ENCODE results near the gene COL6A6.
"Not testable (repeated sequence)": the region's sequence is repeated elsewhere in the genome, so short reads cannot be mapped to it uniquely, and the experiment has no call there.

The COL6A6 gene

DNA sequence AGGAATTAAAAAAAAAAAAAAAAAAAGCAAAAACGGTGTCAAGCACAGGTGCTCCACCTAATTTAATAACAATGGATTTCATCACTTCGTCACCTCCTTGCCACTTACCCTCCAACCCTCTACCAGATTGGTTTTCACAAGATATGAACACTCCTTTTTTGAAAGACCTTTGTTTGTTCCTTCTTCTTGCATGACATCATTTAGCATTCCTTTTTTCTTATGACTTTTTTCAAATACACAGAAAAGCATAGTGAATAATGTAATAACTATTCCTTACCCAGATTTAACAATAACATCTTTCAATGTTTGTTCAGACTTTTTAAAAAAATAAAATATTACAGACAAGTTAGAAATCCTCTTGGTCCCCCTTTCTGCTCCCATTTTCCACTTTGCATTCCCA, 16.3 kb downstream of the COL6A6 start:
- no peak overlapping the region for H3K4me3 ChIP-seq (ENCODE audit: low read depth, low read length)

DNA sequence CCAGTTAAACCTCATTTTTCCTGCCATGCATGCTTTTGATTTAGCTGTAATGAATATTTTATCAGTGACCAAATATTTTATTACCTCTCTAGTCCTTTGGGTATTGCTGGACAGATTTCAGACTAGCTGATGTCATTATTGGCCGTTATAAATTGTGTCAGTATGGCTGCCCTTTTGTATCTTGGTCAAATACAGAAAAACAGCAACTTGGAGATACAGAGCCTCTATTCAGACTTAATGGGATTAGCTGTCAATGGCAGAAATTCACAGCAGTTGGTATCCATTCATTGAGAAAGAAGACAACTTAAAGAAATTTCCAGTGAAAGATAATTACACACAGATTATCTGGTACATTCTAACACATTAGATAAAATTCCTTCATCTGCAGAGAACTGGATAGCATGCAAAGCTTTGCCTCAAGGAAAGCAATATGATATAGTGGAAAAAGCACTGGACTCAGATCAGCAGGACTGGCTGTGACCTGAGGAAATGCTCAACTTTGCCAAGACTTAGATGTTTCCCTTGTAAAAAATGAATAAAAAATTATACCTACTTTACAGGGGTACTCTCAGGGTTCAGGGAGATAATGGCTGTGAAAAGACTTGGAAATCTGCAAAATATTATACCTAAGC, 20.8 kb downstream of the COL6A6 start:
- Histone ChIP-seq H3K27me3 (ENCODE audit: control insufficient read depth, insufficient read depth, low read length) (no peaks in the 10 kb centered on the region), H3K36me3 (ENCODE audit: control insufficient read depth, insufficient read depth, low read length) (no peaks in the 10 kb centered on the region), H3K9me3 (ENCODE audit: control insufficient read depth, insufficient read depth, low read length) (no peaks in the 10 kb centered on the region), H3K27ac (ENCODE audit: low read depth, low read length) (no peak overlapping the region), H3K9ac (ENCODE audit: low read depth, low read length) (no peak overlapping the region), H3K4me1 (ENCODE audit: control insufficient read depth, insufficient read depth, low read length) (no peaks in the 10 kb centered on the region), H3K4me3 (ENCODE audit: low read depth, low read length) (no peak overlapping the region)

More for the DNA sequence above, 16.3 kb downstream of the COL6A6 start:
- no peaks in the 10 kb centered on the region for H3K9me3 ChIP-seq (ENCODE audit: control insufficient read depth, insufficient read depth, low read length)
- H3K27ac ChIP-seq (ENCODE audit: low read depth, low read length): no peak overlapping the region
- H3K4me1 ChIP-seq (ENCODE audit: control insufficient read depth, insufficient read depth, low read length): peaks cover 9% of the 10 kb centered on the region; the same call in 1 of the 2 replicates
- H3K9ac ChIP-seq (ENCODE audit: low read depth, low read length): no peak overlapping the region
- H3K36me3 ChIP-seq (ENCODE audit: control insufficient read depth, insufficient read depth, low read length): no peaks in the 10 kb centered on the region
- no peaks in the 10 kb centered on the region for H3K27me3 ChIP-seq (ENCODE audit: control insufficient read depth, insufficient read depth, low read length)

- no peak overlapping the region for H3K4me3 ChIP-seq (ENCODE audit: low read depth, low read length)
- no peaks in the 10 kb centered on the region for H3K4me1 ChIP-seq (ENCODE audit: control insufficient read depth, insufficient read depth, low read length)
- no peaks in the 10 kb centered on the region for H3K36me3 ChIP-seq (ENCODE audit: control insufficient read depth, insufficient read depth, low read length)
- no peak overlapping the region for H3K9ac ChIP-seq (ENCODE audit: low read depth, low read length)
- no peaks in the 10 kb centered on the region for H3K9me3 ChIP-seq (ENCODE audit: control insufficient read depth, insufficient read depth, low read length)
- no peak overlapping the region for H3K27ac ChIP-seq (ENCODE audit: low read depth, low read length)
- no peaks in the 10 kb centered on the region for H3K27me3 ChIP-seq (ENCODE audit: control insufficient read depth, insufficient read depth, low read length)
Measured at GRCh38 chr3:130539005-130539404, 22.0 kb downstream of the COL6A6 start.

DNA sequence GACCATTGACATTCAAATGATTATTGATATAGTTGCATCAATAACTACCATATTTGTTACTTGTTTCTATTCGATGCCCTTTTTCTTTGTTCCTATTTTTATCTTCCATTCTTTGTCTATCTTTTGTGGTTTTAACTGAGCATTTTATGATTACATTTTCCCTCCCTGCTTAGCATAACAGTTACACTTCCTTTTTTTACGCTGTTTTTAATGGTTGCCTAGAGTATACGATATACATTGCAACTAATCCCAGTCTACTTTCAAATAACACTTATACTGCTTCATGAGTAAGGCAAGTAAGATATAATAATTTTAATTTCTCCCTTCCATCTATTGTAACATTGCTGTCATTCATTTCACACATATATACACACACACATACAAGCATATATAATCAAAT, 26.3 kb downstream of the COL6A6 start:
- no peak overlapping the region for H3K9ac ChIP-seq (ENCODE audit: low read depth, low read length)
- H3K4me1 ChIP-seq (ENCODE audit: control insufficient read depth, insufficient read depth, low read length): no peaks in the 10 kb centered on the region
- no peak overlapping the region for H3K4me3 ChIP-seq (ENCODE audit: low read depth, low read length)
- H3K27ac ChIP-seq (ENCODE audit: low read depth, low read length): no peak overlapping the region
- H3K36me3 ChIP-seq (ENCODE audit: control insufficient read depth, insufficient read depth, low read length): no peaks in the 10 kb centered on the region
- H3K27me3 ChIP-seq (ENCODE audit: control insufficient read depth, insufficient read depth, low read length): no peaks in the 10 kb centered on the region
- H3K9me3 ChIP-seq (ENCODE audit: control insufficient read depth, insufficient read depth, low read length): no peaks in the 10 kb centered on the region

- H3K9ac ChIP-seq (ENCODE audit: low read depth, low read length): no peak overlapping the region
- H3K36me3 ChIP-seq (ENCODE audit: control insufficient read depth, insufficient read depth, low read length): no peaks in the 10 kb centered on the region
- H3K27ac ChIP-seq (ENCODE audit: low read depth, low read length): no peak overlapping the region
- H3K4me1 ChIP-seq (ENCODE audit: control insufficient read depth, insufficient read depth, low read length): no peaks in the 10 kb centered on the region
- H3K9me3 ChIP-seq (ENCODE audit: control insufficient read depth, insufficient read depth, low read length): no peaks in the 10 kb centered on the region; the same call in 1 of the 2 replicates
- no peak overlapping the region for H3K4me3 ChIP-seq (ENCODE audit: low read depth, low read length)
- H3K27me3 ChIP-seq (ENCODE audit: control insufficient read depth, insufficient read depth, low read length): no peaks in the 10 kb centered on the region
Measured at GRCh38 chr3:130546920-130547679, 30.1 kb downstream of the COL6A6 start.

DNA sequence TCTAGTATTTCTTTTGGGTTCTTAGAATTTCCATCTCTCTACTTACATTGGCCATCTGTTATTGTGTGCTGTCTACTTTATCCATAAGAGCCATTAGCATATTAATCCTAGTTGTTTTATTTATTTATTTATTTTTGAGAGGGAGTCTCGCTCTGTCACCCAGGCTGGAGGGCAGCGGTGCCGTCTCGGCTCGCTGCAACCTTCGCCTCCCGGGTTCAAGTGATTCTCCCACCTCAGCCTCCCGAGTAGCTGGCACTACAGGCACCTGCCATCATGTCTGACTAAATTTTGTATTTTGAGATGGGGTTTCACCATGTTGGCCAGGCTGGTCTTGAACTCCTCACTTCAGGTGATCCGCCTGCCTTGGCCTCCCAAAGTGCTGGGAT, 30.7 kb downstream of the COL6A6 start:
- not testable (repeated sequence) for H3K27ac ChIP-seq (ENCODE audit: low read depth, low read length); H3K4me1 ChIP-seq (ENCODE audit: control insufficient read depth, insufficient read depth, low read length); H3K9me3 ChIP-seq (ENCODE audit: control insufficient read depth, insufficient read depth, low read length); H3K9ac ChIP-seq (ENCODE audit: low read depth, low read length); H3K4me3 ChIP-seq (ENCODE audit: low read depth, low read length); H3K36me3 ChIP-seq (ENCODE audit: control insufficient read depth, insufficient read depth, low read length); H3K27me3 ChIP-seq (ENCODE audit: control insufficient read depth, insufficient read depth, low read length)

- H3K9ac ChIP-seq (ENCODE audit: low read depth, low read length): no peak overlapping the region
- no peaks in the 10 kb centered on the region for H3K4me1 ChIP-seq (ENCODE audit: control insufficient read depth, insufficient read depth, low read length)
- no peaks in the 10 kb centered on the region for H3K36me3 ChIP-seq (ENCODE audit: control insufficient read depth, insufficient read depth, low read length)
- H3K9me3 ChIP-seq (ENCODE audit: control insufficient read depth, insufficient read depth, low read length): no peaks in the 10 kb centered on the region; the same call in 1 of the 2 replicates
- no peak overlapping the region for H3K4me3 ChIP-seq (ENCODE audit: low read depth, low read length)
- H3K27me3 ChIP-seq (ENCODE audit: control insufficient read depth, insufficient read depth, low read length): no peaks in the 10 kb centered on the region
- no peak overlapping the region for H3K27ac ChIP-seq (ENCODE audit: low read depth, low read length)
Measured at GRCh38 chr3:130548356-130548755, 31.4 kb downstream of the COL6A6 start.

GRCh38 chr3:130557336-130558035, 40.5 kb downstream of the COL6A6 start:
- Histone ChIP-seq H3K36me3 (ENCODE audit: control insufficient read depth, insufficient read depth, low read length) (no peaks in the 10 kb centered on the region), H3K9ac (ENCODE audit: low read depth, low read length) (no peak overlapping the region), H3K4me3 (ENCODE audit: low read depth, low read length) (no peak overlapping the region), H3K4me1 (ENCODE audit: control insufficient read depth, insufficient read depth, low read length) (no peaks in the 10 kb centered on the region), H3K27me3 (ENCODE audit: control insufficient read depth, insufficient read depth, low read length) (no peaks in the 10 kb centered on the region), H3K27ac (ENCODE audit: low read depth, low read length) (no peak overlapping the region), H3K9me3 (ENCODE audit: control insufficient read depth, insufficient read depth, low read length) (0 out of 2 replicates have a peak, but pooled peaks cover 2% of the 10 kb centered on the region)

- no peak overlapping the region for H3K4me3 ChIP-seq (ENCODE audit: low read depth, low read length)
- H3K4me1 ChIP-seq (ENCODE audit: control insufficient read depth, insufficient read depth, low read length): no peaks in the 10 kb centered on the region
- no peak overlapping the region for H3K27ac ChIP-seq (ENCODE audit: low read depth, low read length)
- no peaks in the 10 kb centered on the region for H3K27me3 ChIP-seq (ENCODE audit: control insufficient read depth, insufficient read depth, low read length)
- no peaks in the 10 kb centered on the region for H3K36me3 ChIP-seq (ENCODE audit: control insufficient read depth, insufficient read depth, low read length)
- no peak overlapping the region for H3K9ac ChIP-seq (ENCODE audit: low read depth, low read length)
- H3K9me3 ChIP-seq (ENCODE audit: control insufficient read depth, insufficient read depth, low read length): 0 out of 2 replicates have a peak, but pooled peaks cover 2% of the 10 kb centered on the region
Measured at GRCh38 chr3:130558366-130558765, 41.4 kb downstream of the COL6A6 start.

DNA sequence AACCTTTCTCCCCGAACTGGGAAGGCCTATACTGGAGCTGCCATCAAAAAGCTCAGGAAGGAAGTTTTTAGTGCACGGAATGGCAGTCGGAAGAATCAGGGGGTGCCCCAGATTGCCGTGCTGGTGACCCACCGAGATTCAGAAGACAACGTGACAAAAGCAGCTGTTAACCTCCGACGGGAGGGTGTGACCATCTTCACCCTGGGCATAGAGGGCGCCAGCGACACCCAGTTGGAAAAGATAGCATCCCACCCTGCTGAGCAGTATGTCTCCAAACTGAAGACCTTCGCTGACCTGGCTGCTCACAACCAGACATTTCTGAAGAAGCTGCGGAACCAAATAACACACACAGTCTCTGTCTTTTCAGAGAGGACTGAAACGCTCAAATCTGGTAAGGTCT, 48.2 kb downstream of the COL6A6 start:
- H3K27me3 ChIP-seq (ENCODE audit: control insufficient read depth, insufficient read depth, low read length): no peaks in the 10 kb centered on the region
- H3K9me3 ChIP-seq (ENCODE audit: control insufficient read depth, insufficient read depth, low read length): no peaks in the 10 kb centered on the region
- H3K9ac ChIP-seq (ENCODE audit: low read depth, low read length): no peak overlapping the region
- no peaks in the 10 kb centered on the region for H3K36me3 ChIP-seq (ENCODE audit: control insufficient read depth, insufficient read depth, low read length)
- no peak overlapping the region for H3K27ac ChIP-seq (ENCODE audit: low read depth, low read length)
- H3K4me1 ChIP-seq (ENCODE audit: control insufficient read depth, insufficient read depth, low read length): no peaks in the 10 kb centered on the region
- H3K4me3 ChIP-seq (ENCODE audit: low read depth, low read length): no peak overlapping the region
